HG03108 (cell line): ENCODE results near the gene PNMA8C.
"Not testable (repeated sequence)": the region's sequence is repeated elsewhere in the genome, so short reads cannot be mapped to it uniquely, and the experiment has no call there.

Experiments
- ATAC-seq: cut with Tn5 transposase; IDR thresholded peaks from one replicate; pipeline ENCODE4 v1.9.1; 2021; ENCODE audit warnings: moderate library complexity; ENCODE audit not compliant: unreplicated experiment

Gene PNMA8C

DNA sequence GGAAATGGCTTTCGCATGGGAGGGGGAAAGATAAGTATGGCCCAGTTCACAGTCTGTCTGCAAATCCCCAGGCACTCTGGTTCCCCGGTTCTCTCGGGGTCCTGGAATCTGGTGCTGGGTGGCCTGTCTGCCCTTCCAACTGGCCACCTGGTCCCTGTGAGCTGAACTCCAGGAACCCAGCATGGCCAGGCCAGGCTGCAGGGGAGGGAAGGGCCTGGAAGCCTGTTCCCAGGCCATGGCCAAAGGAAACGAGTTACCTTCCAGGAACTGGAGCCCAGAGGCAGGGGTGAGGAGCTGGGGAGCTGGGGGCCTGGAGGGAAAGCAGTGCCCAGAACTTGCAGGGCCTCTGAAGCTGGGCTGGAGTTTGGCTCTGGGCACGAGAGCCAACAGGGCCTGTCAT is 19.1 kb upstream of the PNMA8C start:
- no peak for ATAC-seq

DNA sequence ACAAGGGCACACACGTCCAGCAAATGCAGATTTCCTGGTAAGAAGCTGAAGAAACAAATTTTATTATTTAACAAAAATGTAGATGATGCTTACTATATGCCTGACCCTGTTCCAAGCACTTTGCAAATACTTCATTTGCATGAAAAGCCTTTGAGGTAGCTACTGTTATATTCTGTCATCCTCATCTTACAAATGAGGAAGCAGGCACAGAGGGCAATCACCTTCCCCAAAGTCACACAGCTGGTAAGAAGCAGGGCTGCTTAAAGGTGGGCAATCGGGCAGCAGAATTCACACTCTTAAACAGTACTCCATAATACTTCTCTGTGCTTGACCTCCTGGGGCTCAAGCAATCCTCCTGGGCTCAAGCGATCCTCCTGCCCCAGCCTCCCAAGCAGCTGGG is 18.3 kb upstream of the PNMA8C start:
- ATAC-seq, result no peak

DNA sequence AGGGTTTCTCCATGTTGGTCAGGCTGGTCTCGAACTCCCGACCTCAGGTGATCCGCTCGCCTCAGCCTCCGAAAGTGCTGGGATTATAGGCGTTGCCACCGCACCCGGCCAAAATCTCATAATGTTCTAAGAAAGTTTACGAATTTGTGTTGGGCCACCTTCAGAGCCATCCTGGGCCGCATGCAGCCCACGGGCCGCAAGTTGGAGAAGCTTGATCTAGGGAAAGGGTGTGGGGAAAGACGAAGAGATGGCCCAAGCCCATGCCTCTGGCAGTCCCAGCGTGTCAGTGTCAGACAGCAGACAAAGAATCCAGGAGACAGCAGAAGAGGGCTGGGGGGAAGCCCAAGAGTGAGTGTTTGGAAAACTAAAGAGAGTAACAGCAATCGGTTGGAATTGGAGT is 17.3 kb upstream of the PNMA8C start:
- no peak for ATAC-seq

DNA sequence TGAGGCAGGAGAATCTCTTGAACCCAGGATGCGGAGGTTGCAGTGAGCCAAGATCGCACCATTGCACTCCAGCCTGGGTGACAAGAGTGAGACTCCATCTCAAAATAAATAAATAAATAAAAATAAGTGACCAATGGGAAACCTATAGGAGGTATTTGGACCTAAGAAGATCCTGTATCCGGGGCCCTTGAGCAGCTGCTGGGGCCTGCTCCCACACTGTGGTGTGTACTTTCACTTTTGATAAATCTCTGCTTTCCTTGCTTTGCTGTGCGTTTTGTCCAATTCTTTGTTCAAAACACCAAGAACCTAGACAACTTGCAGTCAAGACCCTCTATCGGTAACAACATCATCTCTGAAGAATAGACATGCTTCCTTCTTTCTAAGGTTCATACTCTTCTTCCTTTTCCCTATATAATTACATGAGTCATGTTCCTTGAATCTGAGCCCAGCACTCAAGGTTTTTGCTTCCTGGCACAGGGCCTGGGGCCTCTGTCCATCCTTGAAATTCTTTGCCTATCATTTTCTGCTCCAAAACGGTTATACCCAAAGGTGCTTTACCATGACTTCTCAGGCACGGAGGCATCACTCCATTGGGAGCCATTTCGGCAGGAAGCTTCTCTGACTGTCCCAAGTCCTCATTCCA is 14.2 kb upstream of the PNMA8C start:
- no peak for ATAC-seq

DNA sequence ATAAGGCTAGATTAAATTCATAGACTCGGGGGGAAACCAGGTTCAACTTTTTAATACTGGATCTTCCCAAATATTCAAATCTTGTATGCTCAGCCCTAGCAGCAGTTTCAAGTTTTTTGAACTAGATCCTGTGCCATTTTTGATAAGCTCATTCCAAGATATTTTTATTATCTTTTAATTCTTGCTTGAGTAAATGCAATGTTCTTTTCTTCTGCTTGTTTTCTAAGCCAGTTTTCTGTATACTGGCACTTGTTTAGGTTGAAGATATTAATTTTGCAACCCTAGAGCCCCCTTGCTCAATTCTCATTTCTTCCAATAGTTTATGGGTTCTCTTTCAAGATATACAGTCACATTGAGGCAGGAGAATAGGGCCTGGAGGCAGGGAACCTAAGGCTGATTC is 13.1 kb upstream of the PNMA8C start:
- no peak for ATAC-seq

GRCh38 chr19:46435689-46436088 is 7.0 kb upstream of the PNMA8C start:
- not testable (repeated sequence) for ATAC-seq

- no peak for ATAC-seq
These were observed 6.3 kb upstream of the PNMA8C start for GRCh38 chr19:46435009-46435408.

GRCh38 chr19:46433470-46433869 is 4.7 kb upstream of the PNMA8C start:
- not testable (repeated sequence) for ATAC-seq

GRCh38 chr19:46431824-46432223 is 3.1 kb upstream of the PNMA8C start:
- no peak for ATAC-seq

DNA sequence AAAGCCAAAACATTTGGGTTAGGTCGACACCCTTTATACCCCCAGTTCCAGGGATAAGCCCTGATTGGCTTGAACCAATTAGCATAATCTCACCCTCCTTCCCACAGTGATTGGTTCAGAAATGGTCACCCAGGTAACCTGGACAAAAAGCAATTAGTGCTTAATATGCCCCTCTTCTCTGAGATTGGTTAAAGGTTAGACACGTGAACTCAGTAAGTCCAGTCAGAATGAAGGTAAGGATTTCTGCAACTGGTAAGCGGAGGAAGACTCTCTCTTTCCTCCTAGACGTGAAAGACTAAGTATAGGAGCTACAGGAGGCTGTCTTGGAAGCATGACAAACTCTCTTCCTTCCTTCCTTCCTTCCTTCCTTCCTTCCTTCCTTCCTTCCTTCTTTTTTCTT is 1.3 kb upstream of the PNMA8C start:
- no peak for ATAC-seq

DNA sequence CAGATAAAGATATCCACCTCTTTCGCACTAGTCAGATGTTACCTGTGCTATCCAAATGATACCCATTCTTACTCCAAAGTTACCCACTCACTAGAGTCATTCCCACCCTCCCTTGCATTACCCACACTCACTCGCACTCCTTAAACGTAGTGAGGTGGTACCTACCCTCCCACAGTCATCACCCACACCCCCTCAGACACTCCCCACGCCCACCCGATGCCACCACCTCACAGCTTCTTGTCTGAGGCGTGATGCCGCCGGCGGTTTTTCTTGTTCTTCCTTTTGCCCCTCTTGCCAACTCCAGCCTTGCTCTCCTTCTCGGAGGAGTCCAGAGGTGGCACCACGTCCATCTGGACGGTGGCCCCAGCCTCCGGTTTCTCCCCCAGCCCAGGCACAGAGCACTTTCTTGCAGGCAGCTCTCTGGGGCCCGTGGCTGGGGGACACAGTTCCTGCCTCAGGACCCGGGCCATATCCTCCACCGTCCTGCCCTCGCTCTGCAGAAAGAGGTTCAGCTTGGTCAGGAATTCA is 1.2 kb downstream of the PNMA8C start:
- ATAC-seq, result no peak

DNA sequence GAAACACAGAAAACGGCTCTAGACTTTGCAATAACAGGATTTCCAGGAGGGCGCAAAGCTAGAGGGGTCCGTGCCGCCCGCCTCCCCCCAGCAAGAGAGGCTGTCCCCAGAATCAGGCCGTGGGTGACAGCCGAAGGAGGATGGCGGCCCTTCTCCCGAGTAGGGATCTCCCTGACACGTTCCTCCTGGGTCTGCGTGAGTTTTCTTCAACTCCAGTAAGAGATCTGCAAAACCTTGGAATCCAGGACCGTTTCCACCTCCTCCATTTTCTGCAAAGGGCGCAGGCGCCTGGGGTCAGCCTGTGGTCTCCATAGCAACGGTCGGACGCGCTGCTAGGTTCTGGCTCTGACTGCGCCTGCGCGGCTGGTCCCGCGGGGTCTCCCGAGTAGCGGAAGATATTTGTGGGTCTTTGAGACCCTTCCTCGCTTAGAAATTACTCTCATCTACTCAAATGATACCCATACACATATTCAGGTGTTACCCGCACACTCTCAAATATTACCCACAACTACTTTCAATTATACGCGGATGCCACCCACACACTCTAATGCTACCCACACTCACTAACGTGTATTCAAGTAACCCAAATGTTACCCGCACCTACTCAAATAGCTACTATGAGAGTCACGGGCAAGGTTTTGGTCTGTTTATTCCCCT is 2.1 kb downstream of the PNMA8C start:
- ATAC-seq, result no peak

DNA sequence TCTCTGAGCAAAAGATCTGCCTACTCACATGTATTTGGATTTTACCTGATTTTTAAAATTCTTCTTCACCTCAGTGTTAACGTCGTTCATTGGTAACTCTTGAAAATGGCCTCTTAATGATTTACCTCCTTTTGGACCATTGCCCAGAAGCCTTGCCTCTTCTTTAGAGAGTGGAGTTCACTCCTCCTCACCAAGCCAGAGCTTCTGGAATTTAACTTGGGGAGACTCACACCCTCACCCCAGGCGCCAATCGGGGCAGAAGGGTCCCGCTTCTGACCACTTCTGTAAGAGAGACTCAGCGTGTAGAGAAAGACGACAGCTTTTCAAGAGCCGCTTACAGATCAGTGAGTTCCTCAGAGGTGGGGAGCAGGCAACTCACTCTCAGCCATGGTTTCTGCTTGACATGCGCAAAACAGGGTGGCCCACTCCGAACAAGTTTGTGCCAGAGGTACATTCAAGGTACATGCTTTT is 2.7 kb downstream of the PNMA8C start:
- ATAC-seq, result no peak

- ATAC-seq, result no peak
These were observed 5.5 kb downstream of the PNMA8C start for GRCh38 chr19:46423188-46423587.

DNA sequence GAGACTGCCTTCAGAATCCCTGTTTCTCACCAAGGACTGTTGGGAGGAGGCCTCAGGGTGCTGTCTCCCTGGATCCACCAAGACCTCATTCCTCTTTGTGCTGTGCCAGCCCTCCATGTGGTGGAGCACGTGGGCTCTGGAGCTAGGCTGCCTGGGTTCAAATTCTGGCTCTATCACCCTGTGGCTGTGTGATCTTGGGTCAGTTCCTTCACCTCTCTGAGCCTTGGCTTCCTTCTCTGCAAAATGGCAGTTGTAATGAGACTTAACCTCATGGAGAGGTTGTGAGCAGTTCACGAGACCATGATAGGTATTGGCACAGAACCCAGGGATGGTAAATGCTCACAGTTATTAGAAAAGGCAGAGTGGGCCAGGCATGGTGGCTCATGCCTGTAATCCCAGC is 6.4 kb downstream of the PNMA8C start:
- no peak for ATAC-seq

- no peak for ATAC-seq
These were observed 8.7 kb downstream of the PNMA8C start for GRCh38 chr19:46420056-46420455.

DNA sequence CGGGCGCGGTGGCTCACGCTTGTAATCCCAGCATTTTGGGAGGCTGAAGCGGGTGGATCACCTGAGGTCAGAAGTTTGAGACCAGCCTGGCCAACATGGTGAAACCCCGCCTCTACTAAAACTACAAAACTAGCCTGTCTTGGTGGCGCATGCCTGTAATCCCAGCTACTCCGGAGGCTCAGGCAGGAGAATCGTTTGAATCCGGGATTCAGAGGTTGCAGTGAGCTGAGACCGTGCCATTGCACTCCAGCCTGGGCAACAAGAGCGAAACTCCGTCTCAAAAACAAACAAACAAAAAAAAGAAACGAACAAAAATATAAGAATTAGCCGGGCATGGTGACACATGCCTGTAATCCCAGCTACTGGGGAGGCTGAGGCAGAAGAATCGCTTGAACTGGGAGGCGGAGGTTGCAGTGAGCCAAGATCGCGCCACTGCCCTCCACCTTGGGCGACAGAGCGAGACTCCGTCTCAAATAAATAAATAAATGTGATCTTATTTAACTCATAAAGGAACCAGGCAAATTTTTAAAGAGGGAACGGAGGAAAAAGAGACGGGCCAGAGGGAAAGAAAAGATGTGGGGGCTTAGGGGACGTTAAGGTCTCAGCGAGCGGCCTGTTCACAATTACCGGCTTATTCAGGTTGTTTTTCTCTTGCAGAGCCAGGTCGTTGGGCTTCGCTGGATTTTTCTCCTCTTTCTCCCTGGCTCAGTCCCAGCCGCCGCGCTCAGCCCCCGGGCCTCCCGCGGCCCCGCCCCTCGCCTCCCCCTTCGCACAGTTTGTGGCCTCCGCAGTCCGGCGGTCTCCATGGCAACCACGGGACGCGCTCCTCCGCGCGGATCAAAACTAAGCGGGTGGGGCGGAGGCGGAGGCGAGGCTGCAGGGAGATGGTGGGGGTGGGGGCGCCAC is 12.7 kb downstream of the PNMA8C start:
- ATAC-seq, result not testable (repeated sequence)

GRCh38 chr19:46414899-46415298 is 13.8 kb downstream of the PNMA8C start:
- not testable (repeated sequence) for ATAC-seq

GRCh38 chr19:46413262-46414031 is 15.3 kb downstream of the PNMA8C start, which contains the start of gene CCDC8:
CCDC8 (minus strand) TSS chr19:46413564; CDS start chr19:46412810, 754 bp downstream.
- no peak for ATAC-seq

- ATAC-seq, result no peak
These were observed 16.0 kb downstream of the PNMA8C start for GRCh38 chr19:46412650-46413261.
